IMR-90 (cell line): ENCODE data around the gene SYNC.

Experiments used
- BHLHE40 ChIP-seq: fragments of 150-350 bp; IDR thresholded peaks from 2 replicates; pipeline ENCODE4 v1.6.1; 2016; ENCODE audit warnings: mild to moderate bottlenecking, low read depth, low read length
- CEBPB ChIP-seq: IDR thresholded peaks from 2 replicates; pipeline ENCODE4 v1.6.1; 2012; ENCODE audit warnings: low read depth, low read length, improper control_type of control experiment
- FOS ChIP-seq: fragments of 150-350 bp; IDR thresholded peaks from 2 replicates; pipeline ENCODE4 v1.6.1; 2016; ENCODE audit warnings: low read depth, low read length
- MAFK ChIP-seq: IDR thresholded peaks from 2 replicates; pipeline ENCODE4 v1.6.1; 2012; ENCODE audit warnings: low read depth, low read length, improper control_type of control experiment
- MAZ ChIP-seq: IDR thresholded peaks from 2 replicates; pipeline ENCODE4 v1.6.1; 2012; ENCODE audit warnings: low read depth, mild to moderate bottlenecking, low read length, improper control_type of control experiment, moderate library complexity, borderline replicate concordance
- POLR2A ChIP-seq: IDR thresholded peaks from 2 replicates; pipeline ENCODE4 v1.6.1; 2012; ENCODE audit warnings: mild to moderate bottlenecking, low read depth, low read length
- RAD21 ChIP-seq: IDR thresholded peaks from 2 replicates; pipeline ENCODE4 v1.6.1; 2012; ENCODE audit warnings: low read length, improper control_type of control experiment
- RCOR1 ChIP-seq: IDR thresholded peaks from 2 replicates; pipeline ENCODE4 v1.6.1; 2012; ENCODE audit warnings: mild to moderate bottlenecking, low read length, improper control_type of control experiment; ENCODE audit not compliant: insufficient replicate concordance
- RFX5 ChIP-seq: IDR thresholded peaks from 2 replicates; pipeline ENCODE4 v1.8.0; 2012; ENCODE audit warnings: low read depth, mild to moderate bottlenecking, low read length, moderate library complexity
- SMC3 ChIP-seq: fragments of 150-350 bp; IDR thresholded peaks from 2 replicates; pipeline ENCODE4 v1.6.1; 2016; ENCODE audit warnings: low read depth, mild to moderate bottlenecking, antibody characterized with exemption, low read length, moderate library complexity
- USF2 ChIP-seq: fragments of 150-350 bp; IDR thresholded peaks from 2 replicates; pipeline ENCODE4 v1.6.1; 2017; ENCODE audit warnings: mild to moderate bottlenecking, antibody characterized with exemption, low read length, low read depth
- TF ChIP-seq, protein P1 (sequence below): conservative IDR thresholded peaks from 2 replicates; pipeline ENCODE4 v1.5.1; 2012; ENCODE audit warnings: mild to moderate bottlenecking, low read depth, low read length, improper control_type of control experiment

DNA sequence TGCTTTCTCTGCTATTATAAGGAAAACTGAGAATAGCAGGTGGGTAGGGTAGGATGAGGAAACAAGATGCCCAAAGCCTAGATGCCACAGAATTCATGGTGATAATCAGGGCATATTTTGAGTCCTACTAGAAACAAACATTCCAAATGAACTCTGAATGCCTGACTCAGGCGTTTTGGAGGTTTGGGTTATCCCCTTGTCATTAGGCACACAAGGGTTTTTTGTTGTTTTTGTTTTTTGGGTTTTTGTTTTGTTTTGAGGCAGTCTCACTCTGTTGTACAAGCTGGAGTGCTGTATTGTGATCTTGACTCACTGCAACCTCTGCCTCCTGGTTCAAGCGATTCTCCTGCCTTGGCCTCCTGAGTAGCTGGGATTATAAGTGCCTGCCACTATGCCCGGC is 19.2 kb downstream of the SYNC start:
- no peak for TF ChIP-seq POLR2A
- TF ChIP-seq, protein P1, sequence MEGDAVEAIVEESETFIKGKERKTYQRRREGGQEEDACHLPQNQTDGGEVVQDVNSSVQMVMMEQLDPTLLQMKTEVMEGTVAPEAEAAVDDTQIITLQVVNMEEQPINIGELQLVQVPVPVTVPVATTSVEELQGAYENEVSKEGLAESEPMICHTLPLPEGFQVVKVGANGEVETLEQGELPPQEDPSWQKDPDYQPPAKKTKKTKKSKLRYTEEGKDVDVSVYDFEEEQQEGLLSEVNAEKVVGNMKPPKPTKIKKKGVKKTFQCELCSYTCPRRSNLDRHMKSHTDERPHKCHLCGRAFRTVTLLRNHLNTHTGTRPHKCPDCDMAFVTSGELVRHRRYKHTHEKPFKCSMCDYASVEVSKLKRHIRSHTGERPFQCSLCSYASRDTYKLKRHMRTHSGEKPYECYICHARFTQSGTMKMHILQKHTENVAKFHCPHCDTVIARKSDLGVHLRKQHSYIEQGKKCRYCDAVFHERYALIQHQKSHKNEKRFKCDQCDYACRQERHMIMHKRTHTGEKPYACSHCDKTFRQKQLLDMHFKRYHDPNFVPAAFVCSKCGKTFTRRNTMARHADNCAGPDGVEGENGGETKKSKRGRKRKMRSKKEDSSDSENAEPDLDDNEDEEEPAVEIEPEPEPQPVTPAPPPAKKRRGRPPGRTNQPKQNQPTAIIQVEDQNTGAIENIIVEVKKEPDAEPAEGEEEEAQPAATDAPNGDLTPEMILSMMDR, result no peak
- TF ChIP-seq BHLHE40, result no peak
- TF ChIP-seq USF2, result no peak
- TF ChIP-seq RCOR1, result no peak
- no peak for TF ChIP-seq FOS
- no peak for TF ChIP-seq SMC3
- no peak for TF ChIP-seq RAD21
- TF ChIP-seq MAZ, result no peak
- no peak for TF ChIP-seq MAFK
- no peak for TF ChIP-seq CEBPB
- no peak for TF ChIP-seq RFX5
